Right lobe of liver (tissue), 4 donors: ENCODE data around the gene NRXN3.

Experiments
- POLR2A ChIP-seq: fragments of 450-650 bp; IDR thresholded peaks from one replicate; pipeline ENCODE4 v1.6.1; 2017; ENCODE audit warnings: antibody characterized with exemption, mild to moderate bottlenecking
- TF ChIP-seq, protein P1 (sequence below), 4 donors: fragments of 200-600 bp in 3 of 4; fragments of 450-650 bp in 1 of 4; IDR thresholded peaks; one replicate each; pipeline versions ENCODE4 v1.5.1 to v1.8.0; 2016 to 2022; ENCODE audit warnings: antibody characterized with exemption in 4 of 4, mild to moderate bottlenecking in 2 of 4
- donor health status: DM: no; HTN: no; CAD: no.
- donor health status: DM: no; HTN: no; CAD: no.
- donor health status: DM: no; HTN: yes; CAD: no.

DNA sequence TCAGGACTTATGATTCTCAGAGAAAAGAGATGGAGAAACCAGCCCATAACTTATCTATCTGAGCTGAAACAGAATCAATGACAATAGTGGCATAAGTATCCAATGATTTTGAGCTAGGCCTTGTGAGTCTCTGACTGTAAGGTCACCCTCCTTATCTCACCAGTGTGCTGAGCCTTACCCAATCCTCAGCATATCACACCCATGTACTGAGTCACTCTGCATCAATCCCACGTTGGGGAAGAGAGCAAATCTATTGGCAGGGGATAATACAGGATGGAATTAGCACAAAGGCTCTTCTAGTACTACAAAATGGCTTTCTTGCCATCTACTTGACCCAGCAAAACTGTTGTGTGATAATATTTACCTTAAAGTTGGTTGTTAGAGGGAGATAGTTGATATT, 997.8 kb downstream of the NRXN3 start:
- TF ChIP-seq, protein P1, sequence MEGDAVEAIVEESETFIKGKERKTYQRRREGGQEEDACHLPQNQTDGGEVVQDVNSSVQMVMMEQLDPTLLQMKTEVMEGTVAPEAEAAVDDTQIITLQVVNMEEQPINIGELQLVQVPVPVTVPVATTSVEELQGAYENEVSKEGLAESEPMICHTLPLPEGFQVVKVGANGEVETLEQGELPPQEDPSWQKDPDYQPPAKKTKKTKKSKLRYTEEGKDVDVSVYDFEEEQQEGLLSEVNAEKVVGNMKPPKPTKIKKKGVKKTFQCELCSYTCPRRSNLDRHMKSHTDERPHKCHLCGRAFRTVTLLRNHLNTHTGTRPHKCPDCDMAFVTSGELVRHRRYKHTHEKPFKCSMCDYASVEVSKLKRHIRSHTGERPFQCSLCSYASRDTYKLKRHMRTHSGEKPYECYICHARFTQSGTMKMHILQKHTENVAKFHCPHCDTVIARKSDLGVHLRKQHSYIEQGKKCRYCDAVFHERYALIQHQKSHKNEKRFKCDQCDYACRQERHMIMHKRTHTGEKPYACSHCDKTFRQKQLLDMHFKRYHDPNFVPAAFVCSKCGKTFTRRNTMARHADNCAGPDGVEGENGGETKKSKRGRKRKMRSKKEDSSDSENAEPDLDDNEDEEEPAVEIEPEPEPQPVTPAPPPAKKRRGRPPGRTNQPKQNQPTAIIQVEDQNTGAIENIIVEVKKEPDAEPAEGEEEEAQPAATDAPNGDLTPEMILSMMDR (IDR thresholded peaks at IDR 0.05) = no peak
- no peak for TF ChIP-seq POLR2A
